Measurements from ENCODE around the gene PDC.
"Not testable (repeated sequence)": the region's sequence is repeated elsewhere in the genome, so short reads cannot be mapped to it uniquely, and the experiment has no call there.

The PDC gene

DNA sequence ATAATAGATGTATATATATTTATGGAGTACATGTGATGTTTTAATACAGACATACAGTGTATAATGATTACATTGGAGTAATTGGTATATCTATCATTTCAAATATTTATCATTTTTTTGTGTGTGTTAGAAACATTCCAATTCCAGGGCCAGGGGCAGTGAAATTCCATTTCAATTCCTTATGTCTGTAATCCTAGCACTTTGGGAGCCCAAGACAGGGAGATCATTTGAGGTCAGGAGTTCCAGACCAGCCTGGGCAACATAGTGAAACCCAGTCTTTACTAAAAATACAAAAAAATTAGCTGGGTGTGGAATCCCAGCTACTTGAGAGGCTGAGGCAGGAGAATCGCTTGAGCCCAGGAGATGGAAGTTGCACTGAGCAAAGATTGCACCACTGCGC, 30.4 kb upstream of the PDC start:
- Histone ChIP-seq H3K27ac (ENCODE audit: low read depth, low read length) (no peak overlapping the region), H3K4me1 (ENCODE audit: insufficient read depth, low read length) (no peaks in the 10 kb centered on the region)

DNA sequence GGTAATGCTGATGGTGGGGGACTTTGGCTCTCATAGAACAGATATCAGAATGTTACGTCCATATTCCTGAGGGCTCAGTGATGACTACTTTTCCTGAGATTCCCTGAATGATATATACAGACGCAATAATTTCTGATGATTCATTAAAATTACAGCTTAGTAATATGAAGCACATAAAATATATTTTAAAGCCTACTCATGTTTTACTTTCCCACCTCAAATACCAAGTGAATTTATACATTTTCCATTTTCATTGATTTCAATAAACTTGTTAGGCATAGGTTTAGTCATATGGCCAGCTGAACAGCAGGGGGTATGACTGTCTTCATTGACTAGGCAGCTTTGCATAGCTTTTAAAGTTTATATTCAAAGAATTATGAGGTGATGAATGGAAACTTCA, 26.2 kb upstream of the PDC start:
- Histone ChIP-seq H3K4me1 (ENCODE audit: insufficient read depth, low read length) (no peaks in the 10 kb centered on the region), H3K27me3 (ENCODE audit: control insufficient read depth in 1 of 2, insufficient read depth in 2 of 2, low read length in 2 of 2) (no peaks in the 10 kb centered on the region), H3K36me3 (ENCODE audit: insufficient read depth, low read length) (no peaks in the 10 kb centered on the region), H3K9ac (ENCODE audit: low read length) (no peak overlapping the region), H3K4me3 (ENCODE audit: low read depth in 1 of 2, low read length in 2 of 2) (no peak overlapping the region), H3K27ac (ENCODE audit: low read depth, low read length) (no peak overlapping the region), H3K9me3 (ENCODE audit: low read length) (no peaks in the 10 kb centered on the region)

More for the DNA sequence above, 30.4 kb upstream of the PDC start:
- no peak overlapping the region for H3K4me3 ChIP-seq (ENCODE audit: low read depth in 1 of 2, low read length in 2 of 2)
- H3K27me3 ChIP-seq (ENCODE audit: control insufficient read depth in 1 of 2, insufficient read depth in 2 of 2, low read length in 2 of 2) = no peaks in the 10 kb centered on the region
- no peaks in the 10 kb centered on the region for H3K9me3 ChIP-seq (ENCODE audit: low read length)
- H3K9ac ChIP-seq (ENCODE audit: low read length) = no peak overlapping the region
- no peaks in the 10 kb centered on the region for H3K36me3 ChIP-seq (ENCODE audit: insufficient read depth, low read length)

DNA sequence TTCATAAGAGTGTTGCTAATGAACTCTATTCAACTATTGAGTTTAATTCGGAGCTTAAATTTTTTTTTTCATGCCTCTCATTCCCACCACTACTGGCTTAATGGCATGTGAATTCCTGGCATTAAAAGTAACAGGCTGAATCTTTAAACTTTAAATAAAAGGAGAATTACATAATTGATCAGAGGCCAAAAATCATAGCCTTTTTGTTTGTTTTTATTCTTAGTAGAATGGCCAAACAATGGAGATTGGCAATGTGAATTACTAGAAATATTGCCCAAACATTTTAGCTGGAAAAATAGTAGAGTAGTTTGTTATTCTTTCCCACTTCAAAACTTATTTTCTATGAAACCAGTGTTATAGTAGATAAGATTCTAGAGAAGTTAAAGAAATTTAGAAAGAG, 25.1 kb upstream of the PDC start:
- H3K9ac ChIP-seq (ENCODE audit: low read length) = no peak overlapping the region
- no peaks in the 10 kb centered on the region for H3K27me3 ChIP-seq (ENCODE audit: control insufficient read depth in 1 of 2, insufficient read depth in 2 of 2, low read length in 2 of 2)
- no peak overlapping the region for H3K4me3 ChIP-seq (ENCODE audit: low read depth in 1 of 2, low read length in 2 of 2)
- H3K27ac ChIP-seq (ENCODE audit: low read depth, low read length) = no peak overlapping the region
- no peaks in the 10 kb centered on the region for H3K9me3 ChIP-seq (ENCODE audit: low read length)
- H3K36me3 ChIP-seq (ENCODE audit: insufficient read depth, low read length) = no peaks in the 10 kb centered on the region
- H3K4me1 ChIP-seq (ENCODE audit: insufficient read depth, low read length) = no peaks in the 10 kb centered on the region

DNA sequence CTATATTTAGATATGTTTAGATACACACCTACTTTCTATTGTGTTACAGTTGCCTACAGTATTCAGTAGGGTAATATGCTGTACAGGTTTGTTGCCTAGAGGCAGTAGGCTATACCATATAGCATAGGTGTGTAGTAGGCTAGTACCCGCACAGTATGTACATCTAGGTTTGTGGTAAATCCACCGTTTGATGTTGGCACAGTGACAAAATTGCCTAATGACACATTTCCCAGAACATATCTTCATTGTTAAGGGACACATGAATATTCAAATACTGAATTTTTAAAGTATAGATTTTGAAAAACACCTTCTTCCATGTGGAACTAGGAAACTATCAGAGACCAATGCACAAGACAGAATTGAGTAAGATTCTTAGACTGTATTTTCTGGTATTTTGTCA, 22.6 kb upstream of the PDC start:
- no peak overlapping the region for H3K4me3 ChIP-seq (ENCODE audit: low read depth in 1 of 2, low read length in 2 of 2)
- H3K4me1 ChIP-seq (ENCODE audit: insufficient read depth, low read length) = no peaks in the 10 kb centered on the region
- no peak overlapping the region for H3K27ac ChIP-seq (ENCODE audit: low read depth, low read length)
- H3K9ac ChIP-seq (ENCODE audit: low read length) = no peak overlapping the region
- no peaks in the 10 kb centered on the region for H3K9me3 ChIP-seq (ENCODE audit: low read length)
- H3K27me3 ChIP-seq (ENCODE audit: control insufficient read depth in 1 of 2, insufficient read depth in 2 of 2, low read length in 2 of 2) = no peaks in the 10 kb centered on the region
- H3K36me3 ChIP-seq (ENCODE audit: insufficient read depth, low read length) = no peaks in the 10 kb centered on the region

DNA sequence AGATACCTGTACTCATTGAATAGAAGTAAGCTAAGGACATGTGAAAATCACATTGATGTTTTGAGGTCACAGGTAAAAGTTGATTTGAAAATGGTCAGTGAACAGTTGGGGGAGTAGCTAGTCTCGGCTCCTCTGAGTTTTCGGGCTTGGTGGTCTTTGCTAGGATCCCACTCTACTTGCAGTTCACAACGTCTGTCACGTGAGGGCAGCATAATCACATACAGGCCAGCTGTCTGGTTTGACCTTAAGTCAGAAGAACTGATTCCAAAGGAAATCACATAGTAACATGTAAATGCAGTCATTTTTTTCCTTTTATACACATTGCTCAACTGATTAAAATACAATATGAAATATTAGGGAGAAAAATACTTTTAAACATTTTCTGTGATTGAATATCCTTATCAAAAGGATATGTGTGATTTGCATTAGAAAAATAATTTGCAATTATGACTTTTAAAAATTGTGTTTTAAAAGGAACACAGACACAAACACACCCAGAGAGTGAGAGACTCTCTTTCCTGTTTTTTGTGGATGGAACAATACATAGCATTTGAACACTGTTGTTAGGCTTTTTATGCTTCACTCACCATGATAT, 21.8 kb upstream of the PDC start:
- Histone ChIP-seq H3K9me3 (ENCODE audit: low read length) (no peaks in the 10 kb centered on the region), H3K9ac (ENCODE audit: low read length) (no peak overlapping the region), H3K4me1 (ENCODE audit: insufficient read depth, low read length) (no peaks in the 10 kb centered on the region), H3K27me3 (ENCODE audit: control insufficient read depth in 1 of 2, insufficient read depth in 2 of 2, low read length in 2 of 2) (no peaks in the 10 kb centered on the region), H3K4me3 (ENCODE audit: low read depth in 1 of 2, low read length in 2 of 2) (no peak overlapping the region), H3K36me3 (ENCODE audit: insufficient read depth, low read length) (no peaks in the 10 kb centered on the region), H3K27ac (ENCODE audit: low read depth, low read length) (no peak overlapping the region)

DNA sequence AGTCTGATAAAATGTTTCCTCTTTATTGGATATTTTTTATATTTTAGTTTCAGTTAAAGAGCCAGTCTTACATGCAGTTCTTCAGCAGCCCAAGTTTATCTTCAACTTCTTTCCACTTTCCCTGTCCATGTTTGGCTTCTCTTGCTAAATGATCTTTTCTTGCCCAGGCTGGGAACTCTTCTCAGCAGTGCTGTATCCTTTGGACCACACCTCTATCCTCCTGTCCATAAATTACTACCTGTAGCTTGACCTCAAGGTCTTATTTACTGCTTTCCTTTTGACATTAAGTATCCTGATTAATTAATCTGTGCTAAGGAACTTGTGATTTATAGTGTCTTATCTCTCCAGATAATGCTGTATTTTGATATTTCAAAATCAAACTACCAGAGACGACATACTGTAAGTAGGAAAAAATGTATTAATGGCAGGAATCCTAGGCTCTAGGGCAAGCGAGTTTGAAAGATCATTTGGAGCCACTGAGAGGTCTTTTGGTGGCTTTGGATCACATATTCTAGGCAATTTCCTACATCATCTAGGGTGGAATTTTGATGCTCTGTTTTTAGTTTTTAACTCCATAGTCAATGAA, 20.5 kb upstream of the PDC start:
- H3K9me3 ChIP-seq (ENCODE audit: low read length) = no peaks in the 10 kb centered on the region
- no peak overlapping the region for H3K9ac ChIP-seq (ENCODE audit: low read length)
- H3K4me3 ChIP-seq (ENCODE audit: low read depth in 1 of 2, low read length in 2 of 2) = no peak overlapping the region
- H3K27me3 ChIP-seq (ENCODE audit: control insufficient read depth in 1 of 2, insufficient read depth in 2 of 2, low read length in 2 of 2) = no peaks in the 10 kb centered on the region
- no peaks in the 10 kb centered on the region for H3K4me1 ChIP-seq (ENCODE audit: insufficient read depth, low read length)
- no peaks in the 10 kb centered on the region for H3K36me3 ChIP-seq (ENCODE audit: insufficient read depth, low read length)
- no peak overlapping the region for H3K27ac ChIP-seq (ENCODE audit: low read depth, low read length)

DNA sequence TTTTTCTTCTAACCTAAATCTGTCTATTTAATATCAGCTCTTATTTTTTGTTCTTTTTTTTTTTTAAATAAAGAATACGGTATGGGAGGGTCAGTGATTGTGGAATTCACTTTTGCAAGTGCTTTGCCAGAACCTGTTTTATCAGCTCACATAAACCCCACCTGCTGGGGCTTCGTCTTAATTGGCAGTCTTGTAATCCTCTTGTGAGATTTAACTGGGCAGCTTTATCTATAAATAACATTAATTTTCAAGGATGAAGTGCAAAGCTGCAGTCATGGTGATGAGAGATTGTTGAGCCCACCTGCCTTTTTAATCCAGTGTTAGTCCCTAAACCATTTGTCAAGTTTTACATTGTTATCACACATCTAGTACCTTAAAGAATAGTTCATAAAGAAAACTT, 18.2 kb upstream of the PDC start:
- no peaks in the 10 kb centered on the region for H3K4me1 ChIP-seq (ENCODE audit: insufficient read depth, low read length)
- no peak overlapping the region for H3K9ac ChIP-seq (ENCODE audit: low read length)
- H3K27me3 ChIP-seq (ENCODE audit: control insufficient read depth in 1 of 2, insufficient read depth in 2 of 2, low read length in 2 of 2) = no peaks in the 10 kb centered on the region
- H3K9me3 ChIP-seq (ENCODE audit: low read length) = no peaks in the 10 kb centered on the region
- no peak overlapping the region for H3K27ac ChIP-seq (ENCODE audit: low read depth, low read length)
- no peak overlapping the region for H3K4me3 ChIP-seq (ENCODE audit: low read depth in 1 of 2, low read length in 2 of 2)
- no peaks in the 10 kb centered on the region for H3K36me3 ChIP-seq (ENCODE audit: insufficient read depth, low read length)

DNA sequence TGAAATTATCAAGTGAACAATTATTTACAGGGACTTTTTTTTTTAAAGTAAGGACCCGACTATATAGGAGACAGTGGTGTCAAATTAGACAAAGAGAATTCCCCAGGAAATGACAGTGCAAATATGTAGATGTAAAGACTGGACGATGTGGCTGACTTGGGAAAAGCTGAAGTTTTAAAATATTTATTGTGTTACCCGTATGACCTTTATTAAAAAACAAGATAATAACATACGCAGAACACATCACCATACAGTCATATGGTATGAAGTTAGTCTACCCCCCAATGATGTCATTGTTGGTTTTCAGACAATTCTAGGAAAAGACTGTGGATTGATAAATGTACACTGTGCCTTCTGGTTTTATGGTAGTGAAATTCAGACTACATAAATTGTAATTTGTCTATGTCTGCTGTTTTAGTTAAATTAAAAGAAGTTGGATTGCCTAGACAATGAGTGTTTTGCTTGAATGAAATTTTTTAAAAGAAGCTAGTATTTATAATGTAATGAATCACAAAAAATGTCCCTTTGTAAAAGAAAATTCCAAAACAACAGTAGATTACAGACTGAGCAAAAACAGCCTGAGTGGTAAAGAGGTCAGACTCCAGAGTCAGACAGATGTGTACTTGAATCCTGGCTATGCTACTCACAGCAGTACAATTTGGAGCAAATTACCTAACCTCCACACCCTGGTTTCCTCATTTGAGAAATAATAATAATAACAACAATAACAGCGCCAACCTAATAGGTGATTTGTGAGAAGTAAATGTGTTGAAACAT, 15.5 kb upstream of the PDC start:
- no peaks in the 10 kb centered on the region for H3K27me3 ChIP-seq (ENCODE audit: control insufficient read depth in 1 of 2, insufficient read depth in 2 of 2, low read length in 2 of 2)
- no peak overlapping the region for H3K9ac ChIP-seq (ENCODE audit: low read length)

DNA sequence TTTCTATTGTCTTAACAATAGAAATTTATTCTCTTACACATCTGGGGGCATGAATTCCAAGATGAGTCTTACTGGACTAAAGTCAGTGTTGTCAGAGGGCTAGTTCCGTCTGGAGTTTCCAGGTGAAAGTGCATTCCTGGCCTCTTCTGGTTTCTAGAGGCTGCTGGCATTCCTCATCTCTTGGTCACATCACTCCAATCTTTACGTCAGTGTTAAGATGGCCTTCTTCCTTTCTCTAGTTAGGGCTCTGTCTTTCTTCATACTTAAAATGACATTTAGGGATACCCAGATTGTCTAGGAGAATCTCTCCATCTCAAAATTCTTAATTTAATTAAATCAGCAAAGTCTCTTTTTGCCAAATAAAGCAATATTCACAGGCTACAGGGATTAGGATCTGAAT, 13.3 kb upstream of the PDC start:
- Histone ChIP-seq H3K9ac (ENCODE audit: low read length) (no peak overlapping the region), H3K36me3 (ENCODE audit: insufficient read depth, low read length) (no peaks in the 10 kb centered on the region), H3K27ac (ENCODE audit: low read depth, low read length) (no peak overlapping the region), H3K27me3 (ENCODE audit: control insufficient read depth in 1 of 2, insufficient read depth in 2 of 2, low read length in 2 of 2) (no peaks in the 10 kb centered on the region), H3K4me1 (ENCODE audit: insufficient read depth, low read length) (no peaks in the 10 kb centered on the region), H3K9me3 (ENCODE audit: low read length) (no peaks in the 10 kb centered on the region), H3K4me3 (ENCODE audit: low read depth in 1 of 2, low read length in 2 of 2) (no peak overlapping the region)

More for the DNA sequence above, 15.5 kb upstream of the PDC start:
- Histone ChIP-seq H3K27ac (ENCODE audit: low read depth, low read length) (no peak overlapping the region), H3K4me1 (ENCODE audit: insufficient read depth, low read length) (no peaks in the 10 kb centered on the region), H3K9me3 (ENCODE audit: low read length) (no peaks in the 10 kb centered on the region), H3K36me3 (ENCODE audit: insufficient read depth, low read length) (no peaks in the 10 kb centered on the region), H3K4me3 (ENCODE audit: low read depth in 1 of 2, low read length in 2 of 2) (no peak overlapping the region)

DNA sequence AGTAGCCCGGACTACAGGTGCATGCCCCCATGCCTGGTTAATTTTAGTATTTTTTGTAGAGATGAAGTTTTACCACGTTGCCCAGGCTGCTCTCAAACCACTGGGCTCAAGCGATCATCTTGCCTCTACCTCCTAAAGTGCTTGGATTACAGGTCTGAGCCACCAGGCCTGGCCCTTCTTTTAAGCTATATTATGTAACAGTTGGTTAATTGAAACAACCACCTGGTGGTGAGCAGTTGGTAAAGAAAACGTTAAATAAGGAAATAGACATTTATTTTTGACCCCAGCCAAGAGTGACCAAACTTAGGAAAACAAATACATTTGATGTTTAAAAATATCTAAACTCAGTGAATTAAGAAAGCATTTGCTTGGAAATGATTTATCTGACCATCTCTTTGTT, 12.1 kb upstream of the PDC start:
- Histone ChIP-seq H3K27ac (ENCODE audit: low read depth, low read length) (no peak overlapping the region), H3K9me3 (ENCODE audit: low read length) (no peaks in the 10 kb centered on the region), H3K36me3 (ENCODE audit: insufficient read depth, low read length) (no peaks in the 10 kb centered on the region), H3K4me1 (ENCODE audit: insufficient read depth, low read length) (no peaks in the 10 kb centered on the region), H3K9ac (ENCODE audit: low read length) (no peak overlapping the region), H3K4me3 (ENCODE audit: low read depth in 1 of 2, low read length in 2 of 2) (no peak overlapping the region), H3K27me3 (ENCODE audit: control insufficient read depth in 1 of 2, insufficient read depth in 2 of 2, low read length in 2 of 2) (no peaks in the 10 kb centered on the region)

DNA sequence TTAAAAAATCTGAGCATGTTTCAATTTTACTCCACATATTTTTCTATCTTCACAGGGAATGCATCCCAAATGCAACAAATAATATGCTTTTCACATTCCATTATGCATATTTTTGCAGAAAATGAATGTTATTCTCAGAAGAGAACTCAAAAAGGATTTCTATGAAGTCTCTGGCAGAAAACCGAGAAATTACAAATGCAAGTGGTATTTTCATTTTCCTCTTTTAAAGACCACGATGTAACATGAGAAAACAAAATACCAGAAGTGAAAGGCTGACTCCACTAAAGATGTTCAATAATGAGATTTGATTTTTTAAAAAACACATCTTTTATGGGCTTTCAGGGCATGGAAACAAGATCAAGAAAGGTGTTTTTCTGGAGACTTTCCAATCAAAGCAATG, 5.0 kb upstream of the PDC start:
- H3K27ac ChIP-seq (ENCODE audit: low read depth, low read length) = no peak overlapping the region
- no peaks in the 10 kb centered on the region for H3K36me3 ChIP-seq (ENCODE audit: insufficient read depth, low read length)
- H3K9me3 ChIP-seq (ENCODE audit: low read length) = no peaks in the 10 kb centered on the region
- no peak overlapping the region for H3K9ac ChIP-seq (ENCODE audit: low read length)
- no peaks in the 10 kb centered on the region for H3K4me1 ChIP-seq (ENCODE audit: insufficient read depth, low read length)
- H3K4me3 ChIP-seq (ENCODE audit: low read depth in 1 of 2, low read length in 2 of 2) = no peak overlapping the region
- H3K27me3 ChIP-seq (ENCODE audit: control insufficient read depth in 1 of 2, insufficient read depth in 2 of 2, low read length in 2 of 2) = no peaks in the 10 kb centered on the region

DNA sequence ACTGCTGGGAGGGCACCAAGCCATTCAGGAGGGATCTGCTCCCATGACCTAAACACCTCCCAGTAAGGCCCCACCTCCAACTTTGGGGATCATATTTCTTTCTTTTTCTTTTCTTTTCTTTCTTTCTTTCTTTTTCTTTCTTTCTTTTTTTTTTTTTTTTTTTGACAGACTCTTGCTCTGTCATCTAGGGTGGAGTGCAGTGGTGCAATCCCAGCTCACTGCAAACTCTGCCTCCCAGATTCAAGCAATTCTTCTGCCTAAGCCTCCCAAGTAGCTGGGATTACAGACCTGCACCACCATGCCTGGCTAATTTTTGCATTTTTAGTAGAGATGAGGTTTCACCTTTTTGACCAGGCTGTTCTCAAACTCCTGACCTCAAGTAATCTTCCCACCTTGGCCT, 4.6 kb upstream of the PDC start:
- H3K4me3 ChIP-seq (ENCODE audit: low read depth in 1 of 2, low read length in 2 of 2); H3K27ac ChIP-seq (ENCODE audit: low read depth, low read length); H3K9me3 ChIP-seq (ENCODE audit: low read length); H3K27me3 ChIP-seq (ENCODE audit: control insufficient read depth in 1 of 2, insufficient read depth in 2 of 2, low read length in 2 of 2); H3K9ac ChIP-seq (ENCODE audit: low read length); H3K36me3 ChIP-seq (ENCODE audit: insufficient read depth, low read length); H3K4me1 ChIP-seq (ENCODE audit: insufficient read depth, low read length): not testable (repeated sequence)
